Bronchial epithelial cell (primary cell): ENCODE data around the gene KCNK3. TPM values are rescaled to one million over a fixed set of nuclear protein-coding genes. Genes with fewer than 3 reads are reported as not detected.
"Not testable (repeated sequence)": the region's sequence is repeated elsewhere in the genome, so short reads cannot be mapped to it uniquely, and the experiment has no call there.

Experiments used
- DNase-seq: peaks from one replicate; pipeline ENCODE4 v3.0.0-alpha.2; 2010; ENCODE audit warnings: low read depth
- FAIRE-seq: peaks from 2 replicates; lab custom pipeline; 2011; peaks lifted over from hg19 to GRCh38; lab: Jason Lieb, UNC
- H3K27me3 ChIP-seq: 2 replicates; pipeline ENCODE4 v1.5.1; 2011; ENCODE audit warnings: low read length; ENCODE audit not compliant: control insufficient read depth, insufficient read depth
- H3K36me3 ChIP-seq: 2 replicates; pipeline ENCODE4 v1.5.1; 2011; ENCODE audit warnings: low read length; ENCODE audit not compliant: control insufficient read depth, insufficient read depth
- H3K4me3 ChIP-seq: 2 replicates; pipeline ENCODE4 v1.5.1; 2011; ENCODE audit warnings: mild to moderate bottlenecking, low read depth, low read length, control low read depth
- total RNA-seq: library from RNA; depleted of rRNA; stranded (reverse); fragments of >200 nt; gene quantifications from 2 replicates; pipeline ENCODE4 v1.2.1, GENCODE V29; 2014
- TF ChIP-seq, protein P1 (sequence below): IDR thresholded peaks from 2 replicates; pipeline ENCODE4 v1.5.1; 2011; ENCODE audit warnings: mild to moderate bottlenecking, moderate library complexity, low read length, control low read depth, inconsistent platforms; ENCODE audit not compliant: insufficient read depth, severe bottlenecking

Gene KCNK3
- total RNA-seq, 1 donor from 2014 or later = not detected

DNA sequence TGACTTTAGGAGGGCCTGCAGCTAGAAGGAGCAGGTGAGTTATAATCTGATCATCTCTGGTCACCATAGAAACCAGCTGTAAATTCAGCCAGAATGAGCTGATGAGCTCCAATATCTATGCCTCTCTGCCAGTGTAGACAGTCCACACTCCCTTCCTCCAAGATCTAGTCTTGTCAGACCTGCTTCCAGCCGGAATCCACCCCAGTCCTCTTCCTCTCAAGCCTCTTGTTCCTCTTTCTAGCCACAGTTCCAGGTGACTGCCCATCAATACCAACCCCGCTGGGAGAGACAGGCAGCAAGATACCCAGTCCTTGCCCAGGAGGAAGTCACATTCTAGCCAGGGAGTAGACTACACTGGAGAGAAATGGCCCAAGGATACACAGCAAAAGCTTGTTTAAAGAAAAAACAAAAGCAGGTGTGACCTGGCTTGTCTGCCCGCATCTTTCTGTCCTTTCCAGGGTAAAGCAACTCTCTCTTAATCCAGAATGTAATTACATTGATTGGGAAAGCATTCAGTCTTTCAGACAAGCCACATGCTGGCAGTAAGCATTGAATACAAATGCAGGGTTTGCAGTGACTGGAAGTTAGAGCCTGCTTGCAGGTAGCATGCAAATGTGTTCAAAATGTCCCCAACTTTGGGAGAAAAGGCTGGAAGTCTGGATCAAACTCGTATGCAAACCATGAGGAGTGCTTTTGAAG, 62.6 kb downstream of the KCNK3 start:
- TF ChIP-seq, protein P1, sequence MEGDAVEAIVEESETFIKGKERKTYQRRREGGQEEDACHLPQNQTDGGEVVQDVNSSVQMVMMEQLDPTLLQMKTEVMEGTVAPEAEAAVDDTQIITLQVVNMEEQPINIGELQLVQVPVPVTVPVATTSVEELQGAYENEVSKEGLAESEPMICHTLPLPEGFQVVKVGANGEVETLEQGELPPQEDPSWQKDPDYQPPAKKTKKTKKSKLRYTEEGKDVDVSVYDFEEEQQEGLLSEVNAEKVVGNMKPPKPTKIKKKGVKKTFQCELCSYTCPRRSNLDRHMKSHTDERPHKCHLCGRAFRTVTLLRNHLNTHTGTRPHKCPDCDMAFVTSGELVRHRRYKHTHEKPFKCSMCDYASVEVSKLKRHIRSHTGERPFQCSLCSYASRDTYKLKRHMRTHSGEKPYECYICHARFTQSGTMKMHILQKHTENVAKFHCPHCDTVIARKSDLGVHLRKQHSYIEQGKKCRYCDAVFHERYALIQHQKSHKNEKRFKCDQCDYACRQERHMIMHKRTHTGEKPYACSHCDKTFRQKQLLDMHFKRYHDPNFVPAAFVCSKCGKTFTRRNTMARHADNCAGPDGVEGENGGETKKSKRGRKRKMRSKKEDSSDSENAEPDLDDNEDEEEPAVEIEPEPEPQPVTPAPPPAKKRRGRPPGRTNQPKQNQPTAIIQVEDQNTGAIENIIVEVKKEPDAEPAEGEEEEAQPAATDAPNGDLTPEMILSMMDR = no peak
- no peak overlapping the region for H3K4me3 ChIP-seq
- no peak for DNase-seq
- no peak for FAIRE-seq
- no peaks in the 10 kb centered on the region for H3K36me3 ChIP-seq
- H3K27me3 ChIP-seq = no peaks in the 10 kb centered on the region

DNA sequence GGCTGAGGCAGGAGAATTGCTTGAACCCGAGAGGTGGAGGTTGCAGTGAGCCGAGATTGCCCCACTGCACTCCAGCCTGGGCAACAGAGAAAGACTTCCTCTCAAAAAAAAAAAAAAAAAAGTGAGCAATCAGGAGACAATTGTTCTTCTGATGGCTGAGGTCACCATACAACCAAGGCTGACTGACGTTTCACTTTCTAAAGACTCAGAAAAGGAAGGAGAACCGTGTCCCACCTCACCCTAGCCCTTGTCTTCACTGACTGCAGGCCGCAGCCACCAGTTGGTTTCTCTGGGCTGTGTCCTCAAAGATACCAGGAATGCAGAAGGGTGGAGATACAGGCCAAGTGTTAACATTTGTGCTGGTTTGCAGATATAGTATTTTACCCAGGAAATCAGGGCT, 63.8 kb downstream of the KCNK3 start:
- H3K27me3 ChIP-seq = no peaks in the 10 kb centered on the region
- no peak for FAIRE-seq
- no peaks in the 10 kb centered on the region for H3K36me3 ChIP-seq
- no peak overlapping the region for H3K4me3 ChIP-seq
- DNase-seq = no peak
- TF ChIP-seq, protein P1 = no peak

DNA sequence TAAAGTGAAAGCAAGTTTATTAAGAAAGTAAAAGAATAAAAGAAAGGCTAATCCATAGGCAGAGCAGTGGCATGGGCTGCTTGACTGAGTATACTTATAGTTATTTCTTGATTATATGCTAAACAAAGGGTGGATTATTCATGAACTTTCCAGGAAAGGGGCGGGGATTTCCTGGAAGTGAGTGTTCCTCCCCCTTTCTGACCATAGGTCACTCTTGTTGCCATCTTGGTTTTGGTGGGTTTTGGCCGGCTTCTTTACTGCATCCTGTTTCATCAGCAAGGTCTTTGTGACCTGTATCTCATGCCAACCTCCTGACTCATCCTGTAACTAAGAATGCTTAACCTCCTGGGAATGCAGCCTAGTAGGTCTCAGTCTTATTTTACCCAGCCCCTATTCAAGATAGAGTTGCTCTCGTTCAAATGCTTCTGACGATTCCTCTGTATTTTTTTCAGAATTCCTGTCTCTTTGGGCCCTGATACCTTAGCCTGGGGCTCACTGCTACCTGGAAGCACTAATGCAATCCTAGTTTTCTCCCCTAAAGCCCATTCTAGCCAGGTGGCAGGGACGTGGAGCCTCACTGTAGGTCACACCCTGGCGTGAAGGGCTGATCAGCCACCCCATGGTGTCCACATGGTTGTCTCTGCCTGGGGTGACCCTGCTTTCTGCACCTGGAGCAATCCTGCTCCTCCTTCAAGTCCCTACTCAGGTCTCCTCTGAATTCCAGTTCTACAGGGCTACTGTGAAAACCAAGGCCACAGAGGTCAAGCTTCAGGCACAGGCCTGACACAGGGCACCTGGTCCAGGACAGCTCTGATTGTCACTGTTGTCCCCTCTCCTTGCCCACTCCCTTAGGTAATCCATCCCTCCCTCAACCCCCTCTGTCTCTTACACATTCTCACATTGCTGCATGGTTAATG, 65.6 kb downstream of the KCNK3 start:
- FAIRE-seq (peak; percentile 32), DNase-seq (peak; percentile 98)
- TF ChIP-seq, protein P1 = no peak
- Histone ChIP-seq H3K27me3 (no peaks in the 10 kb centered on the region), H3K36me3 (no peaks in the 10 kb centered on the region), H3K4me3 (no peak overlapping the region)

DNA sequence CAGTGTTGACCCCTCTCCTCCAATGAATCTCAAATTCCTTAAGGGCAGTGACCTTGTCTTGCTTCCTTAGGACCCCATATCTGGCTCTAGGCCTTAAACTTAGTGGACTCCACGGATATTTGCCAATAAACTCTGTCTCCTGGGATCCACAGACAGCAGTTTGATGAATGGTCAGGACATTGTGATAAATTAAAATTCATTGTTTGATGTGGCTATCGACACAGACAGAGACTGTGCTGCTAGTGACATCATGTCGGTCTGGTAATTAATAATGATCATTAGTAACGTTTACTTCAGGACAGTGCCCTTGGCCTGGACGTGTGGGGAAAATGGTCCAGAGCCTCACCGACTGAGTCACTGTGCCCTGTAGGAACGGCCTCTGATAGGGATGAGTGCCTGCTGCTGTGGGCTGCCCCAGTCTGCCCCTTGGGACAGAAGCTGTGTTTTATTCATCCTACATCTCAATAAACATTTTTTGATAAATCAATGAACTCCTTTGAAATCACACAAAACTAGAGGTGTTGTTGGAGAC, 66.3 kb downstream of the KCNK3 start:
- Histone ChIP-seq H3K4me3 (no peak overlapping the region), H3K36me3 (no peaks in the 10 kb centered on the region), H3K27me3 (no peaks in the 10 kb centered on the region)
- no peak for DNase-seq
- FAIRE-seq = no peak
- TF ChIP-seq, protein P1 = no peak

DNA sequence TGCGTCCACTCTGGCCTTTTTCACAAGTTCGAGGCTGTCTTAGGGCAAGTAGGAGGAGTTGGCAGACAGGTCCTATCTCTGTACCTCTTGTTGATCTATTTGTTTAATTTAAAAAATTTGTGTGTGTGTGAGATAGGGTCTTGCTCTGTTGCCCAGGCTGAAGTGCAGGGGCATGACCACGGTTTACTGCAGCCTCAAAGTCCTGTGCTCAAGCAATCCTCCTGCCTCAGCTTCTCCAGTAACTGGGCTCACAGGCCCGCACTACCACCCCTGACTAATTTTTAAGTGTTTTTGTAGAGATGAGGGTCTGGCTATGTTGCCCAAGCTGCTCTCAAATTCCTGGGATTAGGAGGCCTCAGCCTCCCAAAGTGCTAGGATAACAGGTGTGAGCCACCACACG, 67.3 kb downstream of the KCNK3 start:
- TF ChIP-seq, protein P1 = no peak
- Histone ChIP-seq H3K36me3 (no peaks in the 10 kb centered on the region), H3K27me3 (no peaks in the 10 kb centered on the region), H3K4me3 (no peak overlapping the region)
- DNase-seq (no peak), FAIRE-seq (no peak)

DNA sequence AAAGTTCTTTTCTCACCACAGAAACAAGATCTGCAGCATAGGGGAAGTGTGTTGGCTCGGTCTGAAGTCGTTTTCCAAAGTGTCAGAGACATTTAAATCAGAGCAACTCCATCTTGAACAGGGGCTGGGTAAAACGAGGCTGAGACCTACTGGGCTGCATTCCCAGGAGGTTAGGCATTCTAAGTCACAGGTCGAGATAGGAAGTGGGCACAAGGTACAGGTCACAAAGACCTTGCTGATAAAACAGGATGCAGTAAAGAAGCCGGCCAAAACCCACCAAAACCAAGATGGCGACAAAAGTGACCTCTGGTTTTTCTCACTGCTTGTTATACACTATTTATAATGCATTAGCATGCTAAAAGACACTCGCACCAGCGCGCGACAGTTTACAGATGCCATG, 68.5 kb downstream of the KCNK3 start:
- FAIRE-seq, H3K4me3 ChIP-seq, H3K36me3 ChIP-seq, DNase-seq, H3K27me3 ChIP-seq: not testable (repeated sequence)
